CD4-positive, alpha-beta T cell treated with Interleukin-2 at 100 ng/mL for 4 hours (primary cell): Measurements from ENCODE around the gene FAM83E.
"Not testable (repeated sequence)": the region's sequence is repeated elsewhere in the genome, so short reads cannot be mapped to it uniquely, and the experiment has no call there.

Experiments used
- DNase-seq: peaks from one replicate; pipeline ENCODE4 v3.0.0-alpha.2; 2020; ENCODE audit warnings: low spot score

Gene FAM83E

GRCh38 chr19:48611872-48612271 lies 3.0 kb downstream of the FAM83E start:
- no peak for DNase-seq

- no peak for DNase-seq
These were observed 5.2 kb downstream of the FAM83E start for GRCh38 chr19:48609571-48610108.

- DNase-seq, result peak; percentile 71
These were observed 6.0 kb downstream of the FAM83E start for GRCh38 chr19:48608798-48609263.

- DNase-seq, result no peak
These were observed 7.5 kb downstream of the FAM83E start for GRCh38 chr19:48607359-48607755.

GRCh38 chr19:48606463-48607358 lies 8.2 kb downstream of the FAM83E start, which contains the start of gene SPACA4:
TSS of gene SPACA4 (plus strand) at chr19:48606742. CDS start at chr19:48606979, 237 bp downstream.
- no peak for DNase-seq

- no peak for DNase-seq
These were observed 11.0 kb downstream of the FAM83E start for GRCh38 chr19:48603850-48604249.

GRCh38 chr19:48603449-48603848 lies 11.4 kb downstream of the FAM83E start:
- no peak for DNase-seq

GRCh38 chr19:48603001-48603400 lies 11.9 kb downstream of the FAM83E start:
- DNase-seq, result no peak

- no peak for DNase-seq
These were observed 14.0 kb downstream of the FAM83E start for GRCh38 chr19:48600679-48601417.

GRCh38 chr19:48598996-48599700 lies 15.7 kb downstream of the FAM83E start:
- DNase-seq, result no peak

GRCh38 chr19:48596679-48597465 lies 18.0 kb downstream of the FAM83E start:
- DNase-seq, result peak; percentile 67

GRCh38 chr19:48596237-48596636 lies 18.6 kb downstream of the FAM83E start:
- no peak for DNase-seq

- DNase-seq, result no peak
These were observed 19.0 kb downstream of the FAM83E start for GRCh38 chr19:48595833-48596232.

GRCh38 chr19:48595171-48595570 lies 19.7 kb downstream of the FAM83E start:
- DNase-seq, result no peak

GRCh38 chr19:48591021-48591420 lies 23.9 kb downstream of the FAM83E start:
- DNase-seq, result no peak

- peak; percentile 87 for DNase-seq
These were observed 26.0 kb downstream of the FAM83E start for GRCh38 chr19:48588670-48589401.

GRCh38 chr19:48587387-48587786 lies 27.5 kb downstream of the FAM83E start:
- DNase-seq, result no peak

GRCh38 chr19:48582168-48582567 lies 32.7 kb downstream of the FAM83E start:
- DNase-seq, result no peak

- DNase-seq, result no peak
These were observed 36.0 kb downstream of the FAM83E start for GRCh38 chr19:48578891-48579290.

GRCh38 chr19:48577908-48578307 lies 37.0 kb downstream of the FAM83E start:
- not testable (repeated sequence) for DNase-seq
